ENCODE data around the gene UBE2E2.

Gene UBE2E2

GRCh38 chr3:23591374-23591773 lies 388.2 kb downstream of the UBE2E2 start (continued):
- no peak for TF ChIP-seq ZNF645 (tag by site-specific recombination; IDR thresholded peaks at IDR 0.05)
- no peak for TF ChIP-seq ZNF311 (tag by site-specific recombination; IDR thresholded peaks at IDR 0.05; ENCODE audit: borderline replicate concordance)

- Histone ChIP-seq H3K27ac (ENCODE audit: extremely low read depth, low read depth, low read length) (no peak overlapping the region), H3K4me1 (ENCODE audit: control insufficient read depth, insufficient read depth, low read length) (no peaks in the 10 kb centered on the region), H3K36me3 (ENCODE audit: control insufficient read depth in 2 of 2, insufficient read depth in 1 of 2, low read length in 2 of 2) (no peaks in the 10 kb centered on the region), H3K9me3 (ENCODE audit: control insufficient read depth, insufficient read depth, low read depth, low read length) (no peaks in the 10 kb centered on the region), H3K4me3 (ENCODE audit: low read depth, low read length) (no peak overlapping the region)
- TF ChIP-seq ZNF292 (tag by site-specific recombination; IDR thresholded peaks at IDR 0.05; ENCODE audit: borderline replicate concordance, low read depth) (no peak), ZFP69B (tag by site-specific recombination; IDR thresholded peaks at IDR 0.05) (no peak), ZFP37 (tag by site-specific recombination; IDR thresholded peaks at IDR 0.05) (no peak), ZNF707 (tag by site-specific recombination; IDR thresholded peaks at IDR 0.05) (no peak), ZNF549 (tag by site-specific recombination; IDR thresholded peaks at IDR 0.05) (no peak), ZNF555 (tag by site-specific recombination; conservative IDR thresholded peaks at IDR 0.05) (no peak), ZNF76 (tag by site-specific recombination; IDR thresholded peaks at IDR 0.05; ENCODE audit: borderline replicate concordance, low read depth) (no peak), ZNF777 (tag by site-specific recombination; IDR thresholded peaks at IDR 0.05; ENCODE audit: borderline replicate concordance) (no peak), TRIM28 (IDR thresholded peaks at IDR 0.05; ENCODE audit: borderline replicate concordance, low read length) (no peak), ZNF449 (tag by site-specific recombination; IDR thresholded peaks at IDR 0.05) (no peak), SETDB1 (IDR thresholded peaks at IDR 0.05; ENCODE audit: insufficient read length, low read length) (no peak), ZBTB20 (tag by site-specific recombination; IDR thresholded peaks at IDR 0.05) (no peak), YY1 (tag by site-specific recombination; IDR thresholded peaks at IDR 0.05) (no peak)
- TF ChIP-seq, protein P1, sequence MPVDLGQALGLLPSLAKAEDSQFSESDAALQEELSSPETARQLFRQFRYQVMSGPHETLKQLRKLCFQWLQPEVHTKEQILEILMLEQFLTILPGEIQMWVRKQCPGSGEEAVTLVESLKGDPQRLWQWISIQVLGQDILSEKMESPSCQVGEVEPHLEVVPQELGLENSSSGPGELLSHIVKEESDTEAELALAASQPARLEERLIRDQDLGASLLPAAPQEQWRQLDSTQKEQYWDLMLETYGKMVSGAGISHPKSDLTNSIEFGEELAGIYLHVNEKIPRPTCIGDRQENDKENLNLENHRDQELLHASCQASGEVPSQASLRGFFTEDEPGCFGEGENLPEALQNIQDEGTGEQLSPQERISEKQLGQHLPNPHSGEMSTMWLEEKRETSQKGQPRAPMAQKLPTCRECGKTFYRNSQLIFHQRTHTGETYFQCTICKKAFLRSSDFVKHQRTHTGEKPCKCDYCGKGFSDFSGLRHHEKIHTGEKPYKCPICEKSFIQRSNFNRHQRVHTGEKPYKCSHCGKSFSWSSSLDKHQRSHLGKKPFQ (tag by site-specific recombination; IDR thresholded peaks at IDR 0.05) = no peak
- TF ChIP-seq, protein P2, sequence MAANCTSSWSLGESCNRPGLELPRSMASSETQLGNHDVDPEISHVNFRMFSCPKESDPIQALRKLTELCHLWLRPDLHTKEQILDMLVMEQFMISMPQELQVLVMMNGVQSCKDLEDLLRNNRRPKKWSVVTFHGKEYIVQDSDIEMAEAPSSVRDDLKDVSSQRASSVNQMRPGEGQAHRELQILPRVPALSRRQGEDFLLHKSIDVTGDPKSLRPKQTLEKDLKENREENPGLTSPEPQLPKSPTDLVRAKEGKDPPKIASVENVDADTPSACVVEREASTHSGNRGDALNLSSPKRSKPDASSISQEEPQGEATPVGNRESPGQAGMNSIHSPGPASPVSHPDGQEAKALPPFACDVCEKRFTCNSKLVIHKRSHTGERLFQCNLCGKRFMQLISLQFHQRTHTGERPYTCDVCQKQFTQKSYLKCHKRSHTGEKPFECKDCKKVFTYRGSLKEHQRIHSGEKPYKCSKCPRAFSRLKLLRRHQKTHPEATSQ (tag by site-specific recombination; IDR thresholded peaks at IDR 0.05) = no peak
- ChIA-PET POLR2A (no interaction called here), CTCF (no interaction called here)
Observed at GRCh38 chr3:23592961-23593931, 390.1 kb downstream of the UBE2E2 start.

DNA sequence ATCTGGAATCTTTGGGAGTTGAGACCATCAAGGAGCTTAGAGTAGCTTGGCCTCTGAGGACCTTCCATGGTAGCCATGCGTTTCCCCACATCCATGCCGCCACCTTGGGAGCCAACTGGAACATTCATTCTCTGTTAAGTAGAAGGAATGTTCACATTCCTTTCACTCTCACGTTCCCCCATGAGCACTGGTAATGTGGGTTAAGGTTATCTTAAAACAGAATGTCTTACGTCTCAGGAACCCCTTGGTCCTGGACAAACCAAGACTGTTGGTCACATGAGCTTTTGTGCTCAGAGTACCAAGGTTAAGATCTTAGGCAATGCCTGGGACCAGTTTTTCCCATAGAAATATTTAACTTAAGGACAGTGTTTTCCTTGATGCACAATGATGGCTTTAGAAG lies 390.9 kb downstream of the UBE2E2 start:
- Histone ChIP-seq H3K27ac (ENCODE audit: extremely low read depth, low read depth, low read length) (no peak overlapping the region), H3K9me3 (ENCODE audit: control insufficient read depth, insufficient read depth, low read depth, low read length) (no peaks in the 10 kb centered on the region), H3K4me3 (ENCODE audit: low read depth, low read length) (no peak overlapping the region), H3K36me3 (ENCODE audit: control insufficient read depth in 2 of 2, insufficient read depth in 1 of 2, low read length in 2 of 2) (no peaks in the 10 kb centered on the region), H3K4me1 (ENCODE audit: control insufficient read depth, insufficient read depth, low read length) (no peaks in the 10 kb centered on the region)
- ChIA-PET POLR2A (no interaction called here), CTCF (no interaction called here)
- TF ChIP-seq ZNF529 (tag by site-specific recombination; IDR thresholded peaks at IDR 0.05; ENCODE audit: insufficient replicate concordance) = no peak

All from HEK293 (cell line).